ENCODE results near the gene AHSG. TPM values are rescaled to one million over a fixed set of nuclear protein-coding genes. Genes with fewer than 3 reads are reported as not detected.

AHSG gene
- polyA plus RNA-seq, 4 donors = 0.38 to 3.1 (median 0.56) TPM

GRCh38 chr3:186639778-186640472 lies 27.1 kb downstream of the AHSG start, which contains the start of gene FETUB:
TSS of gene FETUB (plus strand) at chr3:186640399. CDS start at chr3:186640461, 62 bp downstream.
- DNase-seq (ENCODE audit: low read depth in 4 of 4, low spot score in 3 of 4) = no peak

GRCh38 chr3:186640473-186640818 lies 27.6 kb downstream of the AHSG start:
- DNase-seq (ENCODE audit: low read depth in 4 of 4, low spot score in 3 of 4) = no peak

- DNase-seq (ENCODE audit: low read depth in 4 of 4, low spot score in 3 of 4) = no peak
These were observed 28.1 kb downstream of the AHSG start for GRCh38 chr3:186640929-186641328.

- DNase-seq (ENCODE audit: low read depth in 4 of 4, low spot score in 3 of 4) = no peak
These were observed 29.2 kb downstream of the AHSG start for GRCh38 chr3:186642014-186642413.

GRCh38 chr3:186643493-186643892 lies 30.6 kb downstream of the AHSG start:
- DNase-seq (ENCODE audit: low read depth in 4 of 4, low spot score in 3 of 4) = no peak

GRCh38 chr3:186644683-186645082 lies 31.8 kb downstream of the AHSG start:
- no peak for DNase-seq (ENCODE audit: low read depth in 4 of 4, low spot score in 3 of 4)

GRCh38 chr3:186646106-186646505 lies 33.2 kb downstream of the AHSG start:
- DNase-seq (ENCODE audit: low read depth in 4 of 4, low spot score in 3 of 4) = no peak

- DNase-seq (ENCODE audit: low read depth in 4 of 4, low spot score in 3 of 4) = no peak
These were observed 34.0 kb downstream of the AHSG start for GRCh38 chr3:186646841-186647240.

GRCh38 chr3:186648851-186649250 lies 36.0 kb downstream of the AHSG start:
- DNase-seq (ENCODE audit: low read depth in 4 of 4, low spot score in 3 of 4) = no peak

- DNase-seq (ENCODE audit: low read depth in 4 of 4, low spot score in 3 of 4) = no peak
These were observed 38.9 kb downstream of the AHSG start for GRCh38 chr3:186651678-186652215.

GRCh38 chr3:186653080-186653707 lies 40.3 kb downstream of the AHSG start:
- DNase-seq (ENCODE audit: low read depth in 4 of 4, low spot score in 3 of 4) = no peak

- no peak for DNase-seq (ENCODE audit: low read depth in 4 of 4, low spot score in 3 of 4)
These were observed 41.1 kb downstream of the AHSG start for GRCh38 chr3:186653984-186654383.

- DNase-seq (ENCODE audit: low read depth in 4 of 4, low spot score in 3 of 4) = no peak
These were observed 50.7 kb downstream of the AHSG start for GRCh38 chr3:186663361-186664118.

GRCh38 chr3:186664119-186664495 lies 51.2 kb downstream of the AHSG start:
- DNase-seq (ENCODE audit: low read depth in 4 of 4, low spot score in 3 of 4) = no peak

- no peak for DNase-seq (ENCODE audit: low read depth in 4 of 4, low spot score in 3 of 4)
These were observed 51.6 kb downstream of the AHSG start for GRCh38 chr3:186664506-186664905.

- peak in 2 of 4 donors; percentile 22 to 24 for DNase-seq (ENCODE audit: low read depth in 4 of 4, low spot score in 3 of 4)
These were observed 52.8 kb downstream of the AHSG start, which contains the start of gene HRG for GRCh38 chr3:186665625-186666188. TSS of gene HRG (plus strand) at chr3:186666014. CDS start at chr3:186666032, 18 bp downstream.

GRCh38 chr3:186668426-186668825 lies 55.6 kb downstream of the AHSG start:
- no peak for DNase-seq (ENCODE audit: low read depth in 4 of 4, low spot score in 3 of 4)

GRCh38 chr3:186669378-186670084 lies 56.7 kb downstream of the AHSG start:
- no peak for DNase-seq (ENCODE audit: low read depth in 4 of 4, low spot score in 3 of 4)

GRCh38 chr3:186670155-186670554 lies 57.3 kb downstream of the AHSG start:
- DNase-seq (ENCODE audit: low read depth in 4 of 4, low spot score in 3 of 4) = no peak

Measured in right renal pelvis (tissue), 4 donors.